ENCODE results near the gene UBA52.
"Not testable (repeated sequence)": the region's sequence is repeated elsewhere in the genome, so short reads cannot be mapped to it uniquely, and the experiment has no call there.

Gene UBA52

GRCh38 chr19:18571564-18572344, at the start of gene UBA52:
Gene UBA52 (plus strand): TSS chr19:18571857. CDS start chr19:18573301, 1,444 bp downstream.
- peak; percentile 94 for DNase-seq

GRCh38 chr19:18522124-18522861, 49.4 kb upstream of the UBA52 start:
- peak; percentile 100 for DNase-seq

GRCh38 chr19:18522862-18523440, 48.7 kb upstream of the UBA52 start:
- not testable (repeated sequence) for DNase-seq

GRCh38 chr19:18523841-18524240, 47.8 kb upstream of the UBA52 start:
- no peak for DNase-seq

- DNase-seq: no peak
These were observed 45.3 kb upstream of the UBA52 start for GRCh38 chr19:18526316-18526715.

- no peak for DNase-seq
These were observed 41.9 kb upstream of the UBA52 start for GRCh38 chr19:18529782-18530181.

GRCh38 chr19:18531485-18531884, 40.2 kb upstream of the UBA52 start:
- DNase-seq: no peak

GRCh38 chr19:18532168-18532890, 39.3 kb upstream of the UBA52 start:
- DNase-seq: no peak

- DNase-seq: no peak
These were observed 38.6 kb upstream of the UBA52 start for GRCh38 chr19:18533058-18533457.

- DNase-seq: no peak
These were observed 35.2 kb upstream of the UBA52 start for GRCh38 chr19:18536475-18536874.

GRCh38 chr19:18537431-18537830, 34.2 kb upstream of the UBA52 start:
- DNase-seq: no peak

- DNase-seq: no peak
These were observed 33.5 kb upstream of the UBA52 start for GRCh38 chr19:18538115-18538514.

- no peak for DNase-seq
These were observed 32.3 kb upstream of the UBA52 start for GRCh38 chr19:18539372-18539771.

GRCh38 chr19:18540200-18540599, 31.5 kb upstream of the UBA52 start:
- DNase-seq: not testable (repeated sequence)

- no peak for DNase-seq
These were observed 30.2 kb upstream of the UBA52 start for GRCh38 chr19:18541258-18541991.

- DNase-seq: no peak
These were observed 29.4 kb upstream of the UBA52 start for GRCh38 chr19:18541992-18542940.

GRCh38 chr19:18542941-18543813, 28.5 kb upstream of the UBA52 start, which contains the start of gene FKBP8:
Gene FKBP8 (minus strand): TSS chr19:18543573. CDS start chr19:18541970, 1,603 bp downstream.
- DNase-seq: peak; percentile 62

- peak; percentile 15 for DNase-seq
These were observed 27.7 kb upstream of the UBA52 start for GRCh38 chr19:18543814-18544475.

- DNase-seq: no peak
These were observed 20.0 kb upstream of the UBA52 start for GRCh38 chr19:18551631-18552030.

Data from DMS153 (cell line).